NCI-H187 treated with DMSO at 0.1 percent for 48 hours (cell line): ENCODE measurements around the gene REPS1.
"Not testable (repeated sequence)": the region's sequence is repeated elsewhere in the genome, so short reads cannot be mapped to it uniquely, and the experiment has no call there.

ENCODE experiments used
- DNase-seq: peaks from one replicate; lab custom pipeline; 2025; lab: John Stamatoyannopoulos, UW

The REPS1 gene

GRCh38 chr6:138999949-139000725, 12.1 kb upstream of the REPS1 start:
- DNase-seq = no peak

- no peak for DNase-seq
These were observed 9.1 kb upstream of the REPS1 start for GRCh38 chr6:138997136-138997535.

DNA sequence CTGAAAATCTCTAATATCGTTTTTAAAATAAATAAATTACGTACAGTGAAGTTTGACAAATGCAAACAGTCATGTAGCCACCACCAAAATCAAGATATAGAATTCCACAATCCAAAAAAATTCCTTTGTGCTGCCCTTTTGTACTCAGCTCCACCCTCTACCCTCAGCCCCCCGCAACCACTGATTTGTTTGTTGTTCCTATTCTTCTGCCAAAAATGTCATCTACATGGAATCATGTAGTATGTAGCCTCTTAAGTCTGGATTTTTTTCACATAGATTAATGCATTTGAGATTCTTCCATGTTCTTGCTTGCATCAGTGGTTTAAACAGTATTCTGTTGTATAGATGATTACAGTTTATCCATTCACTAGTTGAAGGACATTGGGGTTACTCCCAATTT, 8.5 kb upstream of the REPS1 start:
- no peak for DNase-seq

GRCh38 chr6:138993410-138993809, 5.4 kb upstream of the REPS1 start:
- DNase-seq = not testable (repeated sequence)

- not testable (repeated sequence) for DNase-seq
These were observed 4.9 kb upstream of the REPS1 start for GRCh38 chr6:138992965-138993364.

DNA sequence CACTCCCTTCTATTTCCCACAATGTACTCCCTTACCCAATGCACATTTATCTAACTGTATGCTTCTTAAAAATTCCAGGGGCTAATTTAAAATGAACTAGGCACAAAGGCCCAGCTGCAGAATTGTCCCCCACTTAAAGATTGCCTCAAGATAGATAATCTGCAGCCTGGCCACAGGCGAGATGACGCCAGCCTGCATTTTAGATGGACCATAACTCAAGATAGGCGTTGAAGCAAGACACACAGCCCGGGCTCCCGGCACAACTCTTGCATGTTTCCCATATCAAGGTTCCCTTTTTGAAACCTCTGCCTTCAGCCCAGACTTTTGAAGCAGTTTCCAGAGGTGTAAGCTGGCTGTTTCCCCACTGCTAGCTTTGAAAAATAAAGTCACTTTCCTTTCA, 3.2 kb upstream of the REPS1 start:
- no peak for DNase-seq

GRCh38 chr6:138989098-138989983, 1.3 kb upstream of the REPS1 start:
- no peak for DNase-seq

- no peak for DNase-seq
These were observed 399 bp upstream of the REPS1 start for GRCh38 chr6:138988469-138988834.

DNA sequence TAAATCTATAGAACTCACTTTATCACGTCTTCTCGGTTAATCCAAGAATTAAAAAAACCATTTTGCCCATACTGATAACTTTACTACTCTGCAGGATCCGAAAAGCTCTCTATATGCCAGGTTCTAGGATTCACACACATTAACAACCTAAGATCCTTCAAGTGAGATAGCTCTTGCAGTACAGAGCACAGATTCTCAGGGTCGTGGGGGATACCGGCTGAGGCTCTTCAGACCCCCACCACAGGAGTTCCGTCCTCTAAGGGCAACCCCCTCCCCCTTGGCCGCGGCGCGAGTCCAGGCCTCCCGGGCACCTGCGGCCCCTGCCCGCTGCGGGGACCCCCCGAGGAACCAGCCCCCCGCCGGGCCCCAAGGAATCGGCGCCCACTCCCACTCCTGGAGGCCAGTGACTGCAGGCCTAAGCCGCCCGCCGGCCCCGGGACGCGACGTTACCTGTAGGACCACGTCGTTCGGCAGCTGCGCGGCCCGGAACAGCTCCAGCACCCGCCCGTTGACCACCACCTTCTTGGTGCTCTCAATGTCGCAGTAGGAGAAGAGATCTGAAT, 892 bp downstream of the REPS1 start:
- DNase-seq = no peak

DNA sequence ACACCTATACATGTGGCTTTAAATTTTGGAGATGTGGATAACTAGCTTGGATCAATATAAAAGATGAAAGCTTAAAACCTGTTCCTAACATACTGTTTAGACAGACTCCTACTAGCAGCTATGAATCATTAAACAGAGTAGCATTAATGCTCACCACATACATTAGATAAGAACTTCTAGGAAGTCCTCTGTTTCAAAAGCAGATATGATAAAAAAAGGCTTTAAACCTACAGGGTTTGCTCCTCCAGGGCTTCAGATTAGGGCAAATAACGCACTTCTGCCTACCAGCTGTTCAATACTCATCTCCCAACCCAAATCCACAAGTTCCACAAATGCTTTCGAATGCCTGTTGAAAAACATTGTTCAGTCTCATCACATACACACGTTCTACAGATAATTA, 1.5 kb downstream of the REPS1 start:
- DNase-seq = no peak

GRCh38 chr6:138981416-138981815, 6.6 kb downstream of the REPS1 start:
- DNase-seq = no peak

- no peak for DNase-seq
These were observed 8.0 kb downstream of the REPS1 start for GRCh38 chr6:138979813-138980668.

DNA sequence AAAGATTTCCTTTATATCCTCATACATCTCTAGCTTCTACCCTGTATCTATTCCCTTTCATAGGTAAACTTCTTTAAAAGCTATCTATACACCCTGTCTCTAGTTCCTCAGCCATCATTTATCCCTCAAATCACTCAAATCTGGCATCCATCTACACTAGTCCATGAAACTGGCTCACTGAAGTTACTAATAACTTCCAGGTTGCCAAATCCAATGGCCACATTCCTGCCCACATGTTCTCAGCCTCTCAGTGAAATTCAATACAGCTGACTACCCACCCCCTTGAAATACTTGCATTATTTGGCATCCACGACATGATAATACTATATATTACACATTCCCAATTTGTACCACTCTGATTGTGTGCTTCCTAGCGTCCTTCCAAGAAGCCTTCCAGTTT, 8.7 kb downstream of the REPS1 start:
- DNase-seq = no peak

DNA sequence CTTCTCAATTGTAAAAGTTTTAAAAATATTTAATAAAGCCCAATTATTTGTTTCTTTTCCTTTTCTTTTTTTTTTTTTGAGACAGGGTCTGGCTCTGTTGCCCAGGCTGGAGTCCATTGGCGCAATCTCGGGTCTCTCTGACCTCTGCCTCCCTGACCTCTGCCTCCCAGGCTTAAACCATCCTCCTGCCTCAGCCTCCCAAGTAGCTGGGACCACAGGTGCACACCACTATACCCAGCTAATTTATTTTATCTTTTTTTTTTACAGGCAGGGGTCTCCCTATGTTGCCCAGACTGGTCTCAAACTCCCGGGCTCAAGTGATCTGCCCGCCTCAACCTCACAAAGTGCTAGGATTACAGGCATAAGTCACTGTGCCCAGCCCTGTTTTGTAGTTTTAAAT, 9.8 kb downstream of the REPS1 start:
- no peak for DNase-seq

DNA sequence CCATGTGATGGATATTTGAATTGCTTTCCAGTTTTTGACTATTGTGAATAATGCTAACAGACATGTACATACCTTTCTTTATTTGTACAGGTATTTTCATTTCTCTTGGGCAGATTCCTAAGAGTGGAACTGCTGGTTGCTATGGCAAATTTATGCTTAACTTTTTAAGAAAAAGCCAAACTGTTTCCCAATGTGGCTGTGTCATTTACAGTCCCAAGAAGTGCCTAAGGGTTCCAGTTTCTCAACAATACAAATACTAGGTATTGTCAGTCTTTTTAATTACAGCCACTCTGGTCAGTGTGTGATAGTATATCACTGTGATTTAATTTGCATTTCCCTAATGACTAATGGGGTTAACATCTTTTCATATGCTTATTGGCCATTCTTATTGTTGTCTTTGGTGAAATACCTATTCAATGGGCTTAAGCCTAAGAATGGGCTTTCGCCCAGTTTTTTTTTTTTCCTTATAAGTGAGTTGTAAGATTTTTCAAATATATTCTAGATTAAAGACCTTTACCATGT, 10.3 kb downstream of the REPS1 start:
- DNase-seq = no peak

DNA sequence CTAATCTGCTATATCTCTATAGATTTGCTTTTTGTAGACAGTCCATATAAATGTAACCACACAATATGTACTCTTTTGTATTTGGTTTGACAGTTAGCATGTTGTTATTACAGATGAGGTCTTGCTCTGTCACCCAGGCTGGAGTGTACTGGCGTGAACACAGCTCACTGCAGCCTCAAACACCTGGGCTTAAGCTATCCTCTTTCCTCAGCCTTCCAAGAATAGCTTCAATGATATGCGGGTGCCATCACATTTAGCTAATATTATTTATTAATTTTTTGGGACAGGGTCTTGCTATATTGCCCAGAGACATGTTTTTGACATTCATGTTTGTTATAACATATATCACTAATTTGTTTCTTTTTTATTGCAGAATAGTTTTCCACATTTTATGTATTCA, 10.8 kb downstream of the REPS1 start:
- DNase-seq = no peak

DNA sequence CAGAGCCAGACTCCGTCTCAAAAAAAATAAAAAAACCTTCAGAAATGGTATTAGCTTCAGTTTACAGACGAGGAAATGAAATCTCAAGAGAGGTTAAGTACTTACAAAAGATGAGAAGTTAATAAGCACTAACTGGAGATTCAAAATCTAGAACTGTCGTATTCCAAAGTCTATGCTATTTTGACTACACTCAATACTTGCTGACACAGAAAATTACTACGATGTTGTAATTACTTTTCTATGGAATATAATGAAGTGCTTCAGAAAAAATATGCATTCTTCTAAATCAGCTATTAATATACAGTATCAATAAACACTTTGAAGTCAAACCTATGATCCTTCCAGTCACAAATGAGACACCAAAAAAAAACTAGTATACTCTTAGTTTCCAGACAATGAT, 12.2 kb downstream of the REPS1 start:
- no peak for DNase-seq

GRCh38 chr6:138973466-138974153, 14.4 kb downstream of the REPS1 start:
- no peak for DNase-seq

DNA sequence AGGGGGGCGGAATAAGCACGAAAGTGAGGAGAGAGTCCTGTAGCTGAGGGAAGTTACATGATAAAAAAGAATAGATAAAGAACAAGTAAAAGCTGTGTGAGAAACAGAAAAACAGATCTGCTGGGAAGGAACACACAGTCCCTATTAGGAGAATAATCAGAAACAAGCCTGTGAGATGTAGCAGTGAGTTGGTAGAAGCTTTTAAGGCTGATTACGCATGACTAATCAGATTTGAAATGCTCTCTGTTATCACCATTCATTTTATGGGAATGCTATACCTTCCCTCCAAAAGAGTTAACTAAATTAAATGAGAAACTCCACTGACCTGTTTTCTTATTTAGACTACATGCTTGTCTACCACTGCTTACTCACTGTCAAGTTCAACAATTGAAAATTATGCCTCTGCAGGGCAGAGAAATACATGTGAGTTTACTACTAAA, 15.8 kb downstream of the REPS1 start:
- DNase-seq = no peak

DNA sequence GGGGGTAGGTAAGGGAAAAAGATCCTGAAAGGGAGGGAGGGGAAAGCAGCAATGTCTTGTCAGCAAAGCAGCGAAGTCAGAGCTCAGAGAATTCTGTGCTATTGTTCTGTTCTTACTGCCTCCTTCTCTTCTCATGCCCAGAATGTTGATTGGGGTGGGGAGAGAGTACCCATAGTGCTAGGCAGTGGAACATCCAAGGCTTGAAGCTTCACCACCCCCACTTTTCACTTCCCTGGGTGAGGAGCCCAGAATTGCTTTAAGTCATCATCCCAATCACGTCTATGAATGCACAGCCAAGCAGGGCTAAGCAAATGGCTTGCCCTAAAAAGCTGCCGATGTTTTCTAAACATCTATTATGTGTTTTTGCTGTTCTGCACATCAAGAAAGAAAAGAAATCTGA, 16.5 kb downstream of the REPS1 start:
- no peak for DNase-seq

GRCh38 chr6:138970856-138971425, 17.1 kb downstream of the REPS1 start:
- no peak for DNase-seq
